LNCAP (cell line): Measurements from ENCODE around the gene ZNF467.

Experiments used
- TF ChIP-seq, protein P1 (sequence below): fragments of 450-650 bp; IDR thresholded peaks from 2 replicates; pipeline ENCODE4 v1.5.1; 2017; ENCODE audit warnings: mild to moderate bottlenecking

ZNF467 gene

DNA sequence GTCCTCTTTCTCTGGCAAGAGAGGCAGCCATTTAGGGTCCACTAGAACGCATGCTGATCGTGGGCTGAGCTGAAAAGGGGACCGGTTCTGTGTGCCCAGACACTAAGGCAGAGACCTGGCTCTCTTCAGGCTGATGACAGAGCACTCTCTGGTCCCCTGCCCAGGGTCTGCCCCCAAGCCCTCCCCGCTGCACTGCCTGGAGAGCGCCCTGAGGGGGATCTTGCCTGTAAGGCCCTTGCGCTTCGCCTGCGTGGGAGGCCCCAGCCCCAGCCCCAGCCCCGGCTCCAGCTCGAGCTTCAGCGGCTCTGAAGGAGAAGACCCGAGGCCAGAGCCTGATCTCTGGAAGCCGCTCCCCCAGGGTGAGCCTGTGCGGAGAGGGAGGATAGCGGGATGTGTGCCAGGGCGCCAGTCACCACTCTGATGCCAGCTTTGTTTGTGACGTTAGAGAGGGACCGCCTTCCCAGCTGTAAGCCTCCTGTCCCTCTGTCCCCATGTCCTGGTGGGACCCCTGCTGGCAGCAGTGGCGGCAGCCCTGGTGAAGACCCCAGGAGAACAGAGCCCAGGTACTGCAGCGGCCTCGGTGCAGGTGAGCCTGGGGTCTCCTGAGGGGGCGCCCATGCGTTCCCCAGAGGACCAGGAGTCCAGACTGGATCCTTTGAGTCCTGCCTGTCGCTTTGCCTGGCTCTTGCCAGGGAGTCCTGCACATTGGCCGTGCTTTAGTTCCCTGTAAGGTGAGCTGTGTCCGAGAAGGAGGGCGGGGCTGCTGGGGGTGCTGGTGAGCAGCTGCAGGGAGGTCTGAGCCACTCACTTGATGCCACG is 43.2 kb downstream of the ZNF467 start:
- TF ChIP-seq, protein P1, sequence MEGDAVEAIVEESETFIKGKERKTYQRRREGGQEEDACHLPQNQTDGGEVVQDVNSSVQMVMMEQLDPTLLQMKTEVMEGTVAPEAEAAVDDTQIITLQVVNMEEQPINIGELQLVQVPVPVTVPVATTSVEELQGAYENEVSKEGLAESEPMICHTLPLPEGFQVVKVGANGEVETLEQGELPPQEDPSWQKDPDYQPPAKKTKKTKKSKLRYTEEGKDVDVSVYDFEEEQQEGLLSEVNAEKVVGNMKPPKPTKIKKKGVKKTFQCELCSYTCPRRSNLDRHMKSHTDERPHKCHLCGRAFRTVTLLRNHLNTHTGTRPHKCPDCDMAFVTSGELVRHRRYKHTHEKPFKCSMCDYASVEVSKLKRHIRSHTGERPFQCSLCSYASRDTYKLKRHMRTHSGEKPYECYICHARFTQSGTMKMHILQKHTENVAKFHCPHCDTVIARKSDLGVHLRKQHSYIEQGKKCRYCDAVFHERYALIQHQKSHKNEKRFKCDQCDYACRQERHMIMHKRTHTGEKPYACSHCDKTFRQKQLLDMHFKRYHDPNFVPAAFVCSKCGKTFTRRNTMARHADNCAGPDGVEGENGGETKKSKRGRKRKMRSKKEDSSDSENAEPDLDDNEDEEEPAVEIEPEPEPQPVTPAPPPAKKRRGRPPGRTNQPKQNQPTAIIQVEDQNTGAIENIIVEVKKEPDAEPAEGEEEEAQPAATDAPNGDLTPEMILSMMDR, result no peak

DNA sequence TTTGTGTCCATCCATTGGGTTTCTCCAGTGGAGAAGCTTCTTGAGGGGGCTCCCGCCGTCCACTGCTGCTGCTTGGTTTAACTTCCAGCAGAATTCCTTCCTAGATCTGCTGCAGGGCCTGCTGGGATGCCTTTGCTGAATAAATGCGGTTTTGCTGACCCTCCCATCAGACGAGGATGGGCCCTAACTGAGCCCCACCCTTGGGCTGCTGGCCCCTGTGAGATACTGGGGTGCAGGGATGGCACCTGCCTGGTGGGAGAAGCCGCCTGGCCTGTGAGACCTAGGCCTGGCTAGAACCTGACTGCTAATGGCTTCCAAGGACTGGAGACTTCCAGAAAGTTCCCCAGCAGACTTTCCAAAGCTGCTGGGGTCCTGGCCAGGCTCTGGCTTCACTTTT is 43.8 kb downstream of the ZNF467 start:
- TF ChIP-seq, protein P1, result no peak

DNA sequence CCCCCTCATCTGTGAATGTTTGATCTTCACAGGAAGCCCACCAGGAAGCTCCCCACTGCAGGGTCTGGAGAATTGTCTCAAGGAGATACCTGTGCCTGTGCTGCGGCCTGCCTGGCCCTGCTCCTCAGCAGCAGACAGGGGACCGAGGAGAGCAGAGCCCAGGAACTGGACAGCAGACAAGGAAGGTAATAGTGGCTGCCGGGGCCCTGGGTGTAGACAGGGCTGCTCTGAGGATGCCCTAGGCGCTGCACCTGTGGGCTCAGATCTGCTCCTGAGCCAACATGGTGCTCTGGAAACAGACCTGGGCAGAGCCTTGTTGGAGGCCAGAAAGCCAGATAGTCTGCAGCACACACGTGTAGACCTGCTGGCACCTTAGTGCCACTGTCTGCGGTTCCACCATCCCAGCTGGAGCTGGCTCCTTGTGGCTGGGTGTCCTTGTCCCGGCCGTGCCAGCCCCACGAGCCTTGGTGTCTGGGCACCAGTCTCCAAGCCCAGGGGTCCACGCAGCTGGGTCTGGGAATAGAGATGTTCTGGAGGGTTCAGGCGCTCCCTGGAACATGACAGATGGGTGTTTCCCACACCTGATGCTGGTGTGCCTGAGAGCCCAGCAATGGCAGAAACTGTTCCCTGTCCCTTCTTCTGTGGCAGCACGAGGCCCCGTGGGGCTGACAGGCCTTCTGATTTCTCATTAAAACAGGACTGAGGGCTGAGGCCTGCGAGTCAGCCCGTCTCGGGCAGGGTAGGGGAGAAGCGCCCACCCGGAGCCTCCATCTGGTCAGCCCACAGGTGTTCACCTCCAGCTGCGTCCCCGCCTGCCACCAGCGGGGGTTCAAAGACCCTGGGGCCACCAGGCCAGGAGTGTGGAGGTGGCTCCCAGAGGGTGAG is 44.7 kb downstream of the ZNF467 start:
- TF ChIP-seq, protein P1, result no peak

DNA sequence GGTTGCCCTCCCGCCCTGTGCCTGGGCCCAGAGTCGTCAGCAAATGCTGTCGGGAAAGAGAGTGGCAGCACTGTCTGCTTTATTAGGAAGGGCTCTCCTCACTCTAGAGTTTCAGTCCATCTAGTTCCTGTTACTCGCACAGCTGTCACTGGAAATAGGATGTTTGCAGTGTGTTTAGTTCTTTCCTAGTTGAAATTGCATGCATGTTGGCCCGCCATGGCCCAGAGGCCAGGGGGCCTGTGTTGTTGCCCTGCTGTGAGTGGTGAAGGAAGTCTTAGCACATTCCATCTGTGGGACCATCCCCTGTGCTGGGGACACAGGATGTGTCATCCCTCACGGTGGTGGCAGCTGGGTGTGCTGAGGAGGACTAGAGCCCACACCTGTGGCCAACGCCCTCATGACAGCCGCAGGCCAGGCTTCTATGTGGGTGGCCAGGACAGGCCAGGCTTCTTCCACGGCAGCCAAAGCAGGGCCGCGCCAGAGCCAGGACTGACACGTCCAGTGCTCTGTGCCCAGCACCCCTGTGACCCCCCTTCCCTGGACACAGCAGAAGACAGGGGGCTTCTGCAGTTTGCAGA is 45.4 kb downstream of the ZNF467 start:
- TF ChIP-seq, protein P1, result no peak

DNA sequence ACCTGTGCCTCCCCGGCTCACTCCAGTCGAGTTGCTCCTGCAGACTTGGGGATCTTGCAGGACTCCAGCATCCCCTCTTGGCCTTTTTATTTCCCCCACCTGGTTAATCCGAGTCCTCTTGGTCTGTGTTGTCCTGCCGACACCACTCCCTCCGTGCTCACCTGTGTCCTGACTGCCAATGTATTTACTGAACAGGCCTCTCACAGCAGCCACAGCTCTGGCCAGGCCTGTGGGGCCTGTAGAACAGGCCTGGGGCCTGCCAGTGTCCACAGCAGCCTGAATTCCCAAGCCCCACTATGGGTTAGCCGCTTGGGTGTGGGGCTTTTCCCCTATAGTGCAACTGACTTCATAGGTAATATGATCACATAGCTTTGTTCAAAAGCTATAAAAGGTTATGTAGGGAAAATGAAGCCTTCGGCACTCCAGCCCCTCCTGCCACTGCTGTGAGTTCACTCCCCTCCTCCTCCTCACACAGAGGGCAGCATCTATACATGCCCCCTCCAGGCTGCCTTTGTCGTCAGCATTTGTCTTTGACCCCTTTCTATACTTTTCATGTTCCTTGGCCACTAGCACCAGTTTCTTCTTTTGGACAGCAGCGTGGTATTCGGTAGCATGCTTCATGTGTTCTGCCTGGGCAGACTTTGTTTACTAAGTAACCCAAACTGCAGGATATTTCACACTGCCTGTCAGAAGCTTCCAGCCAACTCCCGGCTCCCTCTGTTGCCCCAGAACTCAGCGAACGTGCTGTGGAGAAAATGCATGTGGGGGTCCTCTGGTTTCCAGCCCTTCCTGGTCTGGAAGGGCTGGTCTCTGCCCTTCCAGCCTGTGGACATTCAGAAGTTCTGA is 46.1 kb downstream of the ZNF467 start:
- TF ChIP-seq, protein P1, result no peak

DNA sequence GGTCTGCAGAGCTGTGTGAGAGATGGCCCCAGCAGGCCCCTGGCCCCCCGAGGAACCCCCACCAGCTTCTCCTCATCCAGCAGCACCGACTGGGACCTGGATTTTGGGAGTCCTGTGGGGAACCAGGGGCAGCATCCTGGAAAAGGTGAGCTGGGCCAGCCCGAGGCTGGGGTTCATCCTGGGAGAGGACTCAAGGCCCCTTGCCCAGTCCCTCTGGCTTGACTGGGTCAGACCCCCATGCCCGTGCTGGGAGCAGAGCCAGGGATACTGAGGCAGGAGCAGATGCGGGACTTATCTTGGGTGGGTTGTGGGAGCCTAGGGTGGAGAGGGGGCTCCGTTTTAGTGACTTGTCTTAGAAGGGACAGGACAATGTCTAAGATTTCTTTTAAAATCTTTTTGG is 47.5 kb downstream of the ZNF467 start:
- TF ChIP-seq, protein P1, result no peak

DNA sequence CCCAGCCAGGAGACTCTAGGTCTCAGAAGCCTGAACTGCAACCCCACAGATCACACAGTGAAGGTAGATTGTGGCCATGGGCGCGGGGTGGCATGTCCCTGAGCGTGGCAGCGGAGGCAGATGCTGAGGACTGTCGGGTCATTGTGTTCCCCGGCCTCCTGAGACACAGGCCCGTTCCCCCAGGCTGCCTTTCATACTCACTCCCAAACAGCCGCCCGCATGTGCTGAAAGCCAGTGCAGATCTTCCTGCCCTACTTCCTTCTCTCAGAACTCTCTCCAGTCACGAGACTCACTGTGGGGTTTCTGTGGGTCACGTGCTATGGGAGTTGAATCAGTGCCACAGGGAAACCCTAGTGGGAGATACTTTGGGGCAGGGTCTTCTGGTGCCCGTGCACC is 48.0 kb downstream of the ZNF467 start:
- TF ChIP-seq, protein P1, result no peak
